H1 (cell line): ENCODE measurements around the gene MIDN.

Source experiments
- RNF2 ChIP-seq: fragments of 200-900, 300-1000 bp; sonication (generic); IDR thresholded peaks from 2 replicates; pipeline ENCODE4 v1.7.1; 2016; ENCODE audit warnings: borderline replicate concordance, low read depth, mild to moderate bottlenecking, antibody characterized with exemption, low read length; ENCODE audit not compliant: poor library complexity, severe bottlenecking; ENCODE audit errors: missing control alignments
- SIN3A ChIP-seq, 2 experiments: IDR thresholded peaks in 1 of 2; conservative IDR thresholded peaks in 1 of 2; 2 replicates each; pipeline ENCODE4 v1.6.1; 2011 to 2012; ENCODE audit warnings: low read length in 2 of 2, improper control_type of control experiment in 1 of 2, low read depth in 1 of 2, mild to moderate bottlenecking in 1 of 2
- SP1 ChIP-seq: IDR thresholded peaks from 2 replicates; pipeline ENCODE4 v1.6.1; 2011; ENCODE audit warnings: low read depth, low read length
- ZNF274 ChIP-seq: IDR thresholded peaks from 2 replicates; pipeline ENCODE4 v1.7.0; 2012; ENCODE audit warnings: low read length, borderline replicate concordance; ENCODE audit errors: extremely low read depth
- TF ChIP-seq, protein P1 (sequence below), 3 experiments: IDR thresholded peaks; 1 replicate in 2 of 3; 2 replicates in 1 of 3; pipeline versions ENCODE4 v1.5.1 to v1.6.1; 2011; ENCODE audit warnings: low read length in 3 of 3, mild to moderate bottlenecking in 3 of 3, inconsistent platforms in 2 of 3, low read depth in 1 of 3, moderate library complexity in 1 of 3; ENCODE audit not compliant: insufficient read depth in 1 of 3; ENCODE audit errors: control extremely low read depth in 1 of 3
- TF ChIP-seq, protein P2 (sequence below): fragments of 300-600 bp; sonication (generic); IDR thresholded peaks from 2 replicates; pipeline ENCODE4 v1.7.1; 2012; ENCODE audit warnings: low read length, moderate library complexity, mild to moderate bottlenecking, inconsistent platforms; ENCODE audit not compliant: insufficient replicate concordance

DNA sequence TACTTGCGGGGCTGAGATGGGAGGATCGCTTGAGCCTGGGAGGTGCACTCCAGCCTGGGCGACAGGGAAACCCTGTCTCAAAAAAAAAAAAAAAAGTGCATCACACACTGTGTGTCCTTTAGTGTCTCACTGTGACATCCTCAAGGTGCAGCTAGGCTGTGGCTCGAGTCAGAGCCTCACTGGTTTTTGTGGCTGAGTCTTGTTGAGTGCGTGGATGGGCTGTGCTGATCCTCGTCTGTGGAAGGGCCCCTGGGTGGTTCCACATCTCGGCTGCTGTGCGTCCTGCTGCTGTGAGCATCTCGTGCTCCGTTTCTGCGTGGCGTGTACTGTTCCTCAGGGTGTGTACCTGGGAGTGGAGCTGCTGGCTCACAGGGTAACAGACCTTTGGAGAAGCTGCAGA lies 31.6 kb upstream of the MIDN start:
- TF ChIP-seq, protein P1, sequence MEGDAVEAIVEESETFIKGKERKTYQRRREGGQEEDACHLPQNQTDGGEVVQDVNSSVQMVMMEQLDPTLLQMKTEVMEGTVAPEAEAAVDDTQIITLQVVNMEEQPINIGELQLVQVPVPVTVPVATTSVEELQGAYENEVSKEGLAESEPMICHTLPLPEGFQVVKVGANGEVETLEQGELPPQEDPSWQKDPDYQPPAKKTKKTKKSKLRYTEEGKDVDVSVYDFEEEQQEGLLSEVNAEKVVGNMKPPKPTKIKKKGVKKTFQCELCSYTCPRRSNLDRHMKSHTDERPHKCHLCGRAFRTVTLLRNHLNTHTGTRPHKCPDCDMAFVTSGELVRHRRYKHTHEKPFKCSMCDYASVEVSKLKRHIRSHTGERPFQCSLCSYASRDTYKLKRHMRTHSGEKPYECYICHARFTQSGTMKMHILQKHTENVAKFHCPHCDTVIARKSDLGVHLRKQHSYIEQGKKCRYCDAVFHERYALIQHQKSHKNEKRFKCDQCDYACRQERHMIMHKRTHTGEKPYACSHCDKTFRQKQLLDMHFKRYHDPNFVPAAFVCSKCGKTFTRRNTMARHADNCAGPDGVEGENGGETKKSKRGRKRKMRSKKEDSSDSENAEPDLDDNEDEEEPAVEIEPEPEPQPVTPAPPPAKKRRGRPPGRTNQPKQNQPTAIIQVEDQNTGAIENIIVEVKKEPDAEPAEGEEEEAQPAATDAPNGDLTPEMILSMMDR (IDR thresholded peaks at IDR 0.05; ENCODE audit: control extremely low read depth in 1 of 3, insufficient read depth in 1 of 3, low read depth in 1 of 3, low read length in 3 of 3), result no peak
- TF ChIP-seq SIN3A (conservative IDR thresholded peaks at IDR 0.05 in 1 of 2, IDR thresholded peaks at IDR 0.05 in 1 of 2; ENCODE audit: low read depth in 1 of 2, low read length in 2 of 2) (no peak), ZNF274 (no peak), RNF2 (no peak), SP1 (no peak)
- TF ChIP-seq, protein P2, sequence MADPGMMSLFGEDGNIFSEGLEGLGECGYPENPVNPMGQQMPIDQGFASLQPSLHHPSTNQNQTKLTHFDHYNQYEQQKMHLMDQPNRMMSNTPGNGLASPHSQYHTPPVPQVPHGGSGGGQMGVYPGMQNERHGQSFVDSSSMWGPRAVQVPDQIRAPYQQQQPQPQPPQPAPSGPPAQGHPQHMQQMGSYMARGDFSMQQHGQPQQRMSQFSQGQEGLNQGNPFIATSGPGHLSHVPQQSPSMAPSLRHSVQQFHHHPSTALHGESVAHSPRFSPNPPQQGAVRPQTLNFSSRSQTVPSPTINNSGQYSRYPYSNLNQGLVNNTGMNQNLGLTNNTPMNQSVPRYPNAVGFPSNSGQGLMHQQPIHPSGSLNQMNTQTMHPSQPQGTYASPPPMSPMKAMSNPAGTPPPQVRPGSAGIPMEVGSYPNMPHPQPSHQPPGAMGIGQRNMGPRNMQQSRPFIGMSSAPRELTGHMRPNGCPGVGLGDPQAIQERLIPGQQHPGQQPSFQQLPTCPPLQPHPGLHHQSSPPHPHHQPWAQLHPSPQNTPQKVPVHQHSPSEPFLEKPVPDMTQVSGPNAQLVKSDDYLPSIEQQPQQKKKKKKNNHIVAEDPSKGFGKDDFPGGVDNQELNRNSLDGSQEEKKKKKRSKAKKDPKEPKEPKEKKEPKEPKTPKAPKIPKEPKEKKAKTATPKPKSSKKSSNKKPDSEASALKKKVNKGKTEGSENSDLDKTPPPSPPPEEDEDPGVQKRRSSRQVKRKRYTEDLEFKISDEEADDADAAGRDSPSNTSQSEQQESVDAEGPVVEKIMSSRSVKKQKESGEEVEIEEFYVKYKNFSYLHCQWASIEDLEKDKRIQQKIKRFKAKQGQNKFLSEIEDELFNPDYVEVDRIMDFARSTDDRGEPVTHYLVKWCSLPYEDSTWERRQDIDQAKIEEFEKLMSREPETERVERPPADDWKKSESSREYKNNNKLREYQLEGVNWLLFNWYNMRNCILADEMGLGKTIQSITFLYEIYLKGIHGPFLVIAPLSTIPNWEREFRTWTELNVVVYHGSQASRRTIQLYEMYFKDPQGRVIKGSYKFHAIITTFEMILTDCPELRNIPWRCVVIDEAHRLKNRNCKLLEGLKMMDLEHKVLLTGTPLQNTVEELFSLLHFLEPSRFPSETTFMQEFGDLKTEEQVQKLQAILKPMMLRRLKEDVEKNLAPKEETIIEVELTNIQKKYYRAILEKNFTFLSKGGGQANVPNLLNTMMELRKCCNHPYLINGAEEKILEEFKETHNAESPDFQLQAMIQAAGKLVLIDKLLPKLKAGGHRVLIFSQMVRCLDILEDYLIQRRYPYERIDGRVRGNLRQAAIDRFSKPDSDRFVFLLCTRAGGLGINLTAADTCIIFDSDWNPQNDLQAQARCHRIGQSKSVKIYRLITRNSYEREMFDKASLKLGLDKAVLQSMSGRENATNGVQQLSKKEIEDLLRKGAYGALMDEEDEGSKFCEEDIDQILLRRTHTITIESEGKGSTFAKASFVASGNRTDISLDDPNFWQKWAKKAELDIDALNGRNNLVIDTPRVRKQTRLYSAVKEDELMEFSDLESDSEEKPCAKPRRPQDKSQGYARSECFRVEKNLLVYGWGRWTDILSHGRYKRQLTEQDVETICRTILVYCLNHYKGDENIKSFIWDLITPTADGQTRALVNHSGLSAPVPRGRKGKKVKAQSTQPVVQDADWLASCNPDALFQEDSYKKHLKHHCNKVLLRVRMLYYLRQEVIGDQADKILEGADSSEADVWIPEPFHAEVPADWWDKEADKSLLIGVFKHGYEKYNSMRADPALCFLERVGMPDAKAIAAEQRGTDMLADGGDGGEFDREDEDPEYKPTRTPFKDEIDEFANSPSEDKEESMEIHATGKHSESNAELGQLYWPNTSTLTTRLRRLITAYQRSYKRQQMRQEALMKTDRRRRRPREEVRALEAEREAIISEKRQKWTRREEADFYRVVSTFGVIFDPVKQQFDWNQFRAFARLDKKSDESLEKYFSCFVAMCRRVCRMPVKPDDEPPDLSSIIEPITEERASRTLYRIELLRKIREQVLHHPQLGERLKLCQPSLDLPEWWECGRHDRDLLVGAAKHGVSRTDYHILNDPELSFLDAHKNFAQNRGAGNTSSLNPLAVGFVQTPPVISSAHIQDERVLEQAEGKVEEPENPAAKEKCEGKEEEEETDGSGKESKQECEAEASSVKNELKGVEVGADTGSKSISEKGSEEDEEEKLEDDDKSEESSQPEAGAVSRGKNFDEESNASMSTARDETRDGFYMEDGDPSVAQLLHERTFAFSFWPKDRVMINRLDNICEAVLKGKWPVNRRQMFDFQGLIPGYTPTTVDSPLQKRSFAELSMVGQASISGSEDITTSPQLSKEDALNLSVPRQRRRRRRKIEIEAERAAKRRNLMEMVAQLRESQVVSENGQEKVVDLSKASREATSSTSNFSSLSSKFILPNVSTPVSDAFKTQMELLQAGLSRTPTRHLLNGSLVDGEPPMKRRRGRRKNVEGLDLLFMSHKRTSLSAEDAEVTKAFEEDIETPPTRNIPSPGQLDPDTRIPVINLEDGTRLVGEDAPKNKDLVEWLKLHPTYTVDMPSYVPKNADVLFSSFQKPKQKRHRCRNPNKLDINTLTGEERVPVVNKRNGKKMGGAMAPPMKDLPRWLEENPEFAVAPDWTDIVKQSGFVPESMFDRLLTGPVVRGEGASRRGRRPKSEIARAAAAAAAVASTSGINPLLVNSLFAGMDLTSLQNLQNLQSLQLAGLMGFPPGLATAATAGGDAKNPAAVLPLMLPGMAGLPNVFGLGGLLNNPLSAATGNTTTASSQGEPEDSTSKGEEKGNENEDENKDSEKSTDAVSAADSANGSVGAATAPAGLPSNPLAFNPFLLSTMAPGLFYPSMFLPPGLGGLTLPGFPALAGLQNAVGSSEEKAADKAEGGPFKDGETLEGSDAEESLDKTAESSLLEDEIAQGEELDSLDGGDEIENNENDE, result no peak
